HG03139 (cell line): Measurements from ENCODE around the gene AMPD3.
A peak's percentile ranks its signal among the peaks of the same experiment; 100 is the strongest.

Source experiments
- ATAC-seq: cut with Tn5 transposase; IDR thresholded peaks from one replicate; pipeline ENCODE4 v1.9.1; 2021; ENCODE audit not compliant: unreplicated experiment

Gene AMPD3

GRCh38 chr11:10528121-10528520, 73.1 kb downstream of the AMPD3 start:
- ATAC-seq: no peak

DNA sequence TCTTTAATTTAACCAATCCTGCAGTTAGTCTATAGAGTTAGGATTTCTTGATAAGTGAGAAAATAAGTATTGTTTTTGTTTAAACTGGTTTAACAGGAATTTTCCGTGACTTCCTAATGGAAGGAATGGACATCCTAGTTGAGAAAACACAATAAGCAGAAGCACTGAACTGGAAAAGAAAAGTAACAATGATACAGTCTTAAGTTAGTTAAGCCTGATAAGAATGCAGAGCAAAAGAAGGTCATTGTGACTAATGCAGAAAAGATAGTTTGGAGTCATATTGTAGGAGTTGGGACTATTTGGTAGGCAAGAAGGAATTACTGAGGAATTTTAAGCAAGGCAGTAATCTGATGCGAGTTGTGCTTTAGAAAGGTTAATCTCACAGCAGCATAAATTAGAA, 74.2 kb downstream of the AMPD3 start:
- ATAC-seq: no peak

GRCh38 chr11:10532526-10532925, 77.5 kb downstream of the AMPD3 start:
- ATAC-seq: no peak

DNA sequence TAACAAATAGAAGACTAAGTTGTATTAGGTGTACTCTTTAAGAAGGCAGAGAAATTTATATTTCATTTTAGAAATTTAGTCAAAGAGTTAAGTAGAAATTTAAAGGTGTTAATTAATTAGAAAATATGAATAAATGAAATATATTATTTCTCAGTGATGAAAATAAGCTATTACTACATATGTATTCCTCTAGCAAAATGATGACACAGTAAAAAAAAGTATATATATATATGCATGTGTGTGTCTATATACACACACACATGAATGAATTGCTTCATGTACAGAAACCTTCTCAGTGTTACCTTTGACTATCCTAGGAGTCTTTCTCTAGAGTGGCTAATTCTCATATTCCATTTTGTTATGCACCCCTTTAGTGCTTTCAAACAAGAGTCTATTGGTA, 78.3 kb downstream of the AMPD3 start:
- ATAC-seq: no peak

DNA sequence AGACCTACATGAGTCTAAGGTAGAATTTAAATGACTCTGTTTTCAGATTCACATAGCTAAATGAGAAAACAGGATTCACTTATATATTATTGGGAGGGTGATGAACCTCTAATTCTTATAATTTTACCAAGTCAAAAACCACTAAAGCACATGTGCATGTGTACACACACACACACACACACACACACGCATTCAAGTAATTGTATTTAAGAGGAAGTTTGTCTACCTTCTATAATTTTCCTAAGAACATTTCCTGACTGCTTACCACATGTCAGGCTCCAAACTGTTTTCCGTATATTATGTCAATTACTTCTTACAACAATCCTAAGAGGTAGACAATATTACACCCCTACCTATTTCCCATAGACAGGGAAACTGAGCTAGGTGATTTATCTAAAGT, 79.3 kb downstream of the AMPD3 start:
- no peak for ATAC-seq

GRCh38 chr11:10537600-10537999, 82.5 kb downstream of the AMPD3 start:
- no peak for ATAC-seq

DNA sequence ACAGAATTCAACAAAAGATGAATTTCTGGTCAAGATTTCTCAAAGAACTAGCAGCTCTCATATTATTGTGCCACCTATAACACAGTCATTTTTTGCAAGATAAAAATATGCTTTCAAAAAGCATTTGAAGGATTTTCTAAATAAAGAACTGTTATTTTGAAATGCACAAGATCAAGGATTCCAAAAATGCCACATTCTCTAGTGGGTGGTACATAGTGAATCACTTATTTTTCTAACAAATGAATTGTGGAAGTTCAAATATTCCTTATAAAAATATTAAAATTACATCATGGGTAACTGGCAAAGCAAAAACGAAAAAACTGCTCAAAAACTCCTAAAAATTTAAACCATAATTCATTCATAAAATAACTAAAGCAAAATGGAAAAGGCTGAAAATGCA, 83.9 kb downstream of the AMPD3 start:
- ATAC-seq: no peak

DNA sequence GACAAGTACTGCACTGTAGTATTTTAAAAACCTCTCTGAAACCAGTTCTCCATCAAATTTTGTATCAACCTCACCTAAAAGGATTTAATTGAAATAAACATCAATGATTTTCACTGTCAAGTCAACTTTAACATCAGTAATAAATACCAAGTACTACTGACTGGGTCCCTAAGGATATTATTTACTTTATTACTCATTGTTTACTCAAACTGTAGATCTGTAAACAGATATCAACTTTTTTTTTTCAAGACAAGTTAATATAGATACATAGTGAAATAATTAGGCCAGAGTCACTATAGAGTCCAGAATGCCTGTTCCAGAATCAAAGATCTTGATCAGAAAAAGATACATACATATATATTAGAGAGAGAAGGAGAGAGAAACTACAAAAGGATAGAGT, 84.3 kb downstream of the AMPD3 start:
- no peak for ATAC-seq

- peak; percentile 11 for ATAC-seq
Observed at GRCh38 chr11:10540546-10540914, 85.5 kb downstream of the AMPD3 start.

DNA sequence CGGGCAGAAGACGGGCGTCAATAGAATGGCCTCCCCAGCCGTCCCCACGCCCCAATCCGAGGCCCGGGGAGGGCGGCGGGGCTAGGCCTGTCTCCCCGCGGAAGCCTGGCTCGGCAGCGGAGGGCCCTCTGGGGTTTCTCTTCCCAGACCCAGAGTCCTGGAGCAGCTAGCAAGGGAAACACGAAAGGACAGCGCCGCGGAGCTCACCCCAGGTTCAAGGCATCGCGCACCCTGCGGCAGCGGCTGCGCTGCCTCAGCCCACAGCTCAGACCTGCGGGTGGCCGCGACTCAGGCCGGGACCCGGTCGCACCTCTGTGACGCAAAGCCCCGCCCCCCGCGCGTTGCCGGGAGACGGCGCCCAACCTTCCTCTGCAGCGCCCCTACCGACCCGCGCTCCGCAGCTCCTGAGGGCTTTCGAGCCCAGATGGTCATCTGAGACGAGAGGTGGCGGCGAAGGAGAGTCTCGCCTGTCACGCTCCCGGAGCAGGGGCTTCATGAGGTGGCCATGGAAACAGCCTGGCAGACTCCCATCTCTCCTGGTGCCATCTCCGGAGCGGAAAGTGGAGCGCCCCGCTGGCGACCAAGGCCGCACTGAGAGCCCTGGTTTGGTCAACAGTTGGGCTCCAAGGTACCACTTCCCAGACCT, 86.0 kb downstream of the AMPD3 start, which contains the start of gene RNF141:
Gene RNF141, minus strand, starts transcription at position 273 of the 646 bp plus-strand sequence. CDS start 7,029 bp downstream, outside the sequence.
- peak; percentile 96 for ATAC-seq

GRCh38 chr11:10541561-10541930, 86.5 kb downstream of the AMPD3 start:
- no peak for ATAC-seq

DNA sequence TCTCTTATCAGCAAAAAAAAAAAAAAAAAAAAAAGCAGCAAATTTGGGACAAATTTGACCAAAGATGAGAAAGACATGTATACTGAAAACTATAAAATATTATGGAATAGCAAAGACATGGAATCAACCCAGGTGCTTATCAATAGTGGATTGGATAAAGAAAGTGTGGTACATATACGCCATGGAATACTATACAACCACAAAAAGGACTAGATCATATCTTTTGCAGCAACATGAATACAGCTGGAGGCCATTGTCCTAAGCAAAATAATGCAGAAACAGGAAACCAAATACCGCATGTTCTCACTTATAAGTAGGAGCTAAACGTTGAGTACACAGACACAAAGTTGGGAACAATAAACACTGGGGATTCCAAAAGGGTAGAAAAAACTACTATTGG, 87.7 kb downstream of the AMPD3 start:
- ATAC-seq: no peak

DNA sequence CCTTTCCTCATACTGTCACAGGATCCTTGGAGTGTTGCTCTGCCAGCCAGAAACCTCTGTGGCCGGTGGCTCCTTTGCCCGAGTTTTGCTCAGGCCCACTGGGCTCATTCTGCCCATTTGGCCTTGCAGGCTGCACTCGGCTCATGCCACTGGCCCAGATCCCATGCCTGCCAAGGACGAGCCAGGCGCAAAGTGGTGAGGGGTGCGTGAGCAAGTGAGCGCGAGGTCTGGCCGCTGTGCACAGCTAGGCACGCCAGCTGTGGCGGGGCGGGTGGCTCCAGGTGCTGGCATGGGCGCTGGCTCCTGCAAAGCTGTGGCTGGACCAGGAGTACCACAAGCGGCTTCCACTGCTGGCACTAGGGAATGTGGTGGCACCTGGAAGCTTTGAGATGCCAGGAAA, 88.7 kb downstream of the AMPD3 start:
- ATAC-seq: no peak

DNA sequence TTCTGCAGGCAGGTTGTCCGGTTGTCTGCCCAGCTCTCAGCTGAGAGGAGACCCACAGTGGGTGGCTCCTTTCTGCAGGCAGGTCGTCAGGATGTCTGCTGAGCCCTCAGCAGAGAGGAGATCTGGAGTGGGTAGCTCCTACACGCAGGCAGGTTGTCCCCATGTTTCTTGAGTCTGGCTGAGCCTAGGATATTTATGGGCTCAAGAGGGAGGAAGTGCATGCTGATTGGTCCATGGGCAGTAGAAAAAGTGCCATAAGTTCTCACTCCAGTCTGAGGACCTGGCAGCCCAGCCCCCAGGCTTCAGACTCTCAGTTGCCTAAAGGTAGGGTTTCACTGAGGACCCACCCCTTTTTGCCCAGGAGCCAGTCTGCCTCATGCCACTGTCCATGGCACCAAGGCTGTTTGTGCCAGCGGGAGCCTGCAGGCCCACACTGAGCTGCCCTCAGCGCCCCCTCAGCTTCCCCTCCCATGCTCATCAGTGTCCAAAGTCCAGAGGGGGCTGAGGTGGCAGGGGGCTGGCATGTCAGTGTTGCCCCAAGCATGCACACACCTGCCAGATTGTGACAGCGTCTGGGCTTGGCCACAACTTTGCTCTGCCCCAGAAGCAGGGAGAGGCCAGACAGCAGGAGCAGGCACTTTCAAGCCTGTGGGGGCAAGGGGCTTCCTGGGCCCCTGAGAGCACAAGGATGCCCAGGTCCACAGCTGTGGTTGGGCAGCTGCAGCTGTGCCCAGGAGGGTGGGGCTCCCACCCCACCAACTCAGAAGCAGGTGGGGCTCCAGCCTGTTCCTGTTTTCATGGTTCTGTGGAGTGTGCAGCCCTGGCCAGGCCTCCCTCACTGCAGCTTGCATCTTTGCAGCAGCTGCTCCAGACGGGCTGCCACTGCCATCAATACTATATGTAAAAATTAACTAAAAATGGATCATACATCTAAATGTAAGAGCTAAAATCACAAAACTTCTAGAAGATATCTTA, 89.7 kb downstream of the AMPD3 start:
- no peak for ATAC-seq

DNA sequence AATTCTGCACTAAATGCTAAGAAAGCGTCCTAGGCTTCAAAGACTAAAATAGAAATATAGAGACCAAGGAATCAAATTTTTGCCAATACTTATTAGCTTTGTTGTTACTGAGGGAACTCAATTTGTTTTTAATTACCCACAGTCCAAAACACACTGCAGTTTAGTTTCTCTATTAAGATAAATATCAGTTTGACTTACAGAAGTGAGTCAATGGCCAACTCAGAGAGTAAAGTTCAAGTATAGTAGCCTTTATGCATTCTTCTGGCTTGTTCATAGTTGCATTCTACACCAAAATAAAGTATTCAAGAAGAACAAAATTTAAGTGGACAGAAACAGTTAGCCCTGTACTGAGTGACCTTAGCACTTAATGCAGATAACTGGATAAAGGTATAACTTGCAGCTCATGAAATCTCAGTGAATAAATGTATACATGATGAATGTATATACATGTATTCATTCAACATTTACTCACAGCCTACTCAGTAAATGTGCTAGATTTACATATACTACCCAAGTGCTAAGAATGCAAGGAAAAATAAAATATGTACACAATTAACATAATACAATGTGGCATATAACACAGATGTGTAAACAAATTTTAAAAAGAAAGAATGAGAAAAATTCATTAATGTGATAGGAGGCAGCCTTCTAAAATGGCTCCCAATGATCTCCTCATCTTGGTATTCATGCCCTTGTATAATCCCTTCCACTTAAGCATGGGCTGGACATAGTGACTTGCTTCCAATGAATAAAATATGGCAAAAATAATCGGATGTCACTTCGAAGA, 95.6 kb downstream of the AMPD3 start:
- no peak for ATAC-seq

DNA sequence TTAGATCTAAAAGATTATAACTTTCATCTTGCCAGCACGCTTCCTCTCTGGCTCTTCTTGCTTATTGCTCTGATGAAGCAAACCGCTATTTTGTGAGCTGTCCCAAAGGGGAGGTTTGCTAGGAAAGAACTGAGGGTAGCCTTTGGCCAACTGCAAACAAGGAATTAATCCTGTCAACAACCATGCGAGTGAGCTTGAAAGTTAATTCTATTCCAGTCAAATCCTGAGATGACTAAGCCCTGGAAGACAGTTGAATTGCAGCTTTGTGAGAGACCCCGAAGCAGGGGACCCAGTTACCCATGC, 96.2 kb downstream of the AMPD3 start:
- no peak for ATAC-seq

DNA sequence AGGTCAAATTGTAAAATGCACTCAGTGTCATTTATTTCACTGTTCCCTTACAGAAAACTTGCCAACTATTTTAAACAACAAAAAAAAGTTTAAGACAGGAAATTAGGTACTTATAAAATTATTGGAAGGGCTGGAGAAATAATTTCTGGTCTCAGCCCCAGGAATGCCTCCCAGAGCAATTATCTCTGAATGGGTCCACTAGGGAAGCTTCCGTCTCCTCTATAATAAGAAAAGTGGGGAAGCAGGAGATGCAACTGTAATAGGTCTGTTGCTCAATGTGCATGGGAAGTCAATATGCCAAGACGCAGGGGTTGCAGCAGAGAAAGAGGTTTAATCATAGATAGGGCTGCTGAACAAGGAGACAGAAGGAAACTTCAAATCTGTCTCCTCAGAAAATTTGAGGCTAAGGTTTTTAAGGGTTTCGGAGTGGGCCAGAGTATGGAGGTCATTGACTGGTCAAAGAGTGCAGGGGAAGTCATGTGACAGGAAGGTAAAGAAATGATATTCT, 96.8 kb downstream of the AMPD3 start:
- no peak for ATAC-seq

- ATAC-seq: no peak
Observed at GRCh38 chr11:10556590-10556989, 101.5 kb downstream of the AMPD3 start.
